Measurements from ENCODE around the gene PTPRH. TPM values are rescaled to one million over a fixed set of nuclear protein-coding genes. Genes with fewer than 3 reads are reported as not detected.

PTPRH gene
- polyA plus RNA-seq, 1 experiment = 4.3 TPM

- ChIA-PET CTCF (interaction anchor here (0.6 to 2.0 kb wide), 8 partner anchors 10 to 368 kb away, joined by 3 to 10 read pairs (median 4); no protein-coding TSS in a partner anchor), POLR2A (no interaction called here)
- no peak for TF ChIP-seq CTCF (IDR thresholded peaks at IDR 0.05; ENCODE audit: insufficient read depth, low read depth, low read length)
- no peaks in the 10 kb centered on the region for H3K36me3 ChIP-seq (ENCODE audit: control insufficient read depth, insufficient read depth, low read length)
- H3K4me3 ChIP-seq (ENCODE audit: low read depth, low read length) = no peak overlapping the region
- H3K27me3 ChIP-seq (ENCODE audit: control insufficient read depth, insufficient read depth, low read length) = peaks cover 2% of the 10 kb centered on the region; the same call in 1 of the 2 replicates
- DNase-seq (ENCODE audit: low read depth) = no peak
Measured at GRCh38 chr19:55136399-55137102, 72.8 kb downstream of the PTPRH start.

GRCh38 chr19:55134736-55135135 lies 74.6 kb downstream of the PTPRH start:
- no peak for TF ChIP-seq CTCF (IDR thresholded peaks at IDR 0.05; ENCODE audit: insufficient read depth, low read depth, low read length)
- Histone ChIP-seq H3K4me3 (ENCODE audit: low read depth, low read length) (no peak overlapping the region), H3K27me3 (ENCODE audit: control insufficient read depth, insufficient read depth, low read length) (peaks cover 6% of the 10 kb centered on the region), H3K36me3 (ENCODE audit: control insufficient read depth, insufficient read depth, low read length) (no peaks in the 10 kb centered on the region)
- ChIA-PET CTCF (interaction anchor here (1.1 to 1.3 kb wide), 2 partner anchors 17 to 25 kb away, joined by 3 read pairs; partner anchors contain the start of gene PPP1R12C), POLR2A (no interaction called here)
- no peak for DNase-seq (ENCODE audit: low read depth)

GRCh38 chr19:55133639-55134444 lies 75.5 kb downstream of the PTPRH start:
- Histone ChIP-seq H3K4me3 (ENCODE audit: low read depth, low read length) (no peak overlapping the region), H3K27me3 (ENCODE audit: control insufficient read depth, insufficient read depth, low read length) (peaks cover 8% of the 10 kb centered on the region), H3K36me3 (ENCODE audit: control insufficient read depth, insufficient read depth, low read length) (no peaks in the 10 kb centered on the region)
- TF ChIP-seq CTCF (IDR thresholded peaks at IDR 0.05; ENCODE audit: insufficient read depth, low read depth, low read length) = no peak
- no peak for DNase-seq (ENCODE audit: low read depth)
- POLR2A ChIA-PET = no interaction called here
- CTCF ChIA-PET = interaction anchor here (1.0 to 1.9 kb wide), 6 partner anchors 16 to 370 kb away, joined by 3 to 5 read pairs (median 4); partner anchors contain the start of genes DNAAF3 and PPP1R12C

- TF ChIP-seq CTCF (IDR thresholded peaks at IDR 0.05; ENCODE audit: insufficient read depth, low read depth, low read length) = peak; percentile 36
- CTCF ChIA-PET = interaction anchor here (0.9 to 1.9 kb wide), 7 partner anchors 9 to 371 kb away, joined by 3 to 5 read pairs (median 4); partner anchors contain the start of genes DNAAF3 and PPP1R12C
Measured at GRCh38 chr19:55132453-55133129, 76.7 kb downstream of the PTPRH start.

More at GRCh38 chr19:55132453-55133129, 76.7 kb downstream of the PTPRH start:
- no peak for DNase-seq (ENCODE audit: low read depth)
- POLR2A ChIA-PET = no interaction called here
- H3K4me3 ChIP-seq (ENCODE audit: low read depth, low read length) = no peak overlapping the region
- peaks cover 8% of the 10 kb centered on the region for H3K27me3 ChIP-seq (ENCODE audit: control insufficient read depth, insufficient read depth, low read length)
- H3K36me3 ChIP-seq (ENCODE audit: control insufficient read depth, insufficient read depth, low read length) = no peaks in the 10 kb centered on the region
